ENCODE results near the gene ARHGEF19.
"Not testable (repeated sequence)": the region's sequence is repeated elsewhere in the genome, so short reads cannot be mapped to it uniquely, and the experiment has no call there.

Gene ARHGEF19

DNA sequence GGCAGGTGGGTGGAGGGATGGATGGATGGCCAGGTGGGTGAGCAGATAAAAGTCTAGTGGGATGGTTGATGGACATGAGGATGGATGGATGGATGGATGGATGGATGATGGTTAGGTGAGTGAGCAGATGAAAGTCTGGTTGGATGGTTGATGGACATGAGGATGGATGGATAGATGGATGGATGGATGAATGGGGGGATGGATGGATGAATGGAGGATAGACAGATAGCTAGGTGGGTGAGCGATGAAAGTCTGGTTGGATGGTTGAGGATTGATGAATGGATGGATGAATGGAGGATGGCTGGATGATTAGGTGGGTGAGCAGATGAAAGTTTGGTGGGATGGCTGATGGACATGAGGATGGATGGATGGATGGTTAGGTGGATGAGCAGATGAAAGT is 9.0 kb upstream of the ARHGEF19 start:
- DNase-seq (ENCODE audit: low read depth) = no peak

DNA sequence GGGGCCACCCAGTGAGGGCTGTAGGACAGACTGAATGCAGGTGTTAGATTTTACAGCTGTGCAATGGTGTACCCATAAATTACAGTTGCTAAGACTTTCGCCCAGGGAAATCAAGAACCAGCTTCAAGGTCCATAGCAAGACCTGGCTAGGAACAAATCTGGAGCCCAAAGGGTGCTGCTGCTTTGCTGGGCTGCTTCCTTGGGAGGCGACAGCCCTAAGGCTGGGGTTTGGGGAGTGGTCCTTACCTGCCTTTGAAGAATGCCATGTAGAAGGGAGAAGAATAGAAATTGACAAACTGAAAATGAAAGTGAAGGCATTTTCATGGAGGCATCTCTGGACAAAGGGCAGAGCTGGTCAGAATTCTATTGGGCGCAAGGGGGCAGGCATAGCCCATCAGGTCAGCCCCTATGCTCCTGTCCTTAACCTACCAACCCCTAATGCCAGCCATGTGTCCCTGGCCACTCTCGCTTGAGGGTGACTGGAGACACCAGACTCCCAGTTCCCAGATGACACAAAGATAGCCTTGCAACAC is 7.6 kb upstream of the ARHGEF19 start:
- DNase-seq (ENCODE audit: low read depth) = no peak

DNA sequence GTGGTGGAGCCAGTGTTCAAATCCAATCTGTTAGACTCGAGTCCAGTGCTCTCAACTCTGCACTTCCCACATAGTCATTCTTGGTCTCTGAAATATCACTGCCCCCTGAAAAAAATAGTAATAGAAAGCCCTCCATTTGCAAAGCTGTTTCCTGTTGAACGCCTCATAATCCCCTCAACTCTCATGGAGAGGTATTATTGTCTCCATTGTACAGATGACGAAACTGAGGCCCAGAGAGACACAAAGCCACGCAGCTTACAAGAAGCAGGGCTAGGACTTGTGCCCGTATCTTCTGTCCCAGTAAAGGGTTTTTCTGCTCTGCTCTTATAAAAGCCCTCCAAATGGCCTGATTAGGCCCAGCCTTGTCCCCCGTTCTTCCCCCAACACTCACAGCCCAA is 6.2 kb upstream of the ARHGEF19 start:
- DNase-seq (ENCODE audit: low read depth) = no peak

DNA sequence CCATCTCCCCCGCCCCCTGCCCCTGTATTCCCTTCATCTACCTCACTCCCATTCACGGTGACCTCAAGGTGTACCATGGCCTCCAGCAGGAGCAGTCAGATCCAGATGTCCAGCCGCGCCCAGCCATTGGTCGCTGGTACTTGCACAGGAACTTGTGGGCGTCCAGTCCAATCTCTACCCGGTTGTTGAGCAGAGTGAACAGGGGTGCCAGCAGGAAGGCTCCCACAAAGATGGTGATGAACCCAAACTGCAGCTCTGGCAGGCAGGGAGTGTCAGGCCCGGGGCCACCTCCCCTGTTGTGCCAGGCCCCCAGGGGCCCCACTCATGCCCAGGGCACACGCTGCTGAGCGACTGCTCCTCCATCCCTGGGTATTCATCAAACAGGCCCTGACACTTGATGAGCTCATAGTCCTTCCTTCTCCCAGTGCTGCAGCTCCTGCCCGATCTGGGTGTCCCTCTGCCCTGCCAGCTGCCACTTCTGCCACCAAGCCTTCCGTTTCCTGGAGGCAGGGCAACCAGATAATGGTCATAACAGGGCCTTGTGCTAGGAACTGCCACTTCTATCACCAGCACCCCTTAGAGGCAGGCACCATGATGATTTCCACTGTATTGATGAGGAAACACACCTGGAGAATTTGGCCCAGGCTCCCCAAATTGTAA is 5.7 kb upstream of the ARHGEF19 start:
- DNase-seq (ENCODE audit: low read depth) = no peak

DNA sequence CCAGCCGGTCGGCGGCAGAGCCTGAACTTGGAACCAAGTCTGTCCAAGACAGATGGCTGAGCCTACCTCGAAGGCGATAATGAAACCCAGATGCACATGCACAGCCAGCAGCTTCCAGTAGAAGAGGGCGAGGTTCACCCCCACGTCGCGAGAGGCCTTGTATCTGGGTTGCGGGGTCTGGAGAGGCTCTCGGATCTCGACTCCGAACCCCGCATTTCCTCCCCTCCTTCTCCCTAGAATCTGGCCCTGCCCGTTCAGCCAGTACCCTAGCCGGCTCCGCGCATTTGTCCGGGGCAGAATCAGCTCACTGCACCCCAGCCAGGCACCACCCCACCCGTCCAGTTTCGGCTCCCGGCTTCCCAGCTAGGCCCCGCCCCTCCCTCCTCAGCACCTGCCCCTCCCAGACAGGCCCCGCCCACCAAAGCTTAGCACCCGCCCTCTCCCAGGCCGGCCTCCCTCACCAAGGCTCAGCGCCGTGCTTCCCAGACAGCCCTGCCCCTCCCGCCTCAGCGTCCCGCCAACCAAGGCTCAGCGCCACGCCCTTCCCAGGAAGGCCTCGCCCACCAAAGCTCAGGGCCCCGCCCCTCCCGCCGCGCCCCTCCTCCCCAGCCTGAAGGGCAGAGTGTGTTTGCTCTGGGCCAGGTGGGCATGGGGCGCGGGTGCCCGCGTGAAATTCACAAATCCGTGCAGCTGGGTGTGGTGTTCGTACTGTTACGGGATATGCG is 4.8 kb upstream of the ARHGEF19 start:
- peak; percentile 98 for DNase-seq (ENCODE audit: low read depth)

DNA sequence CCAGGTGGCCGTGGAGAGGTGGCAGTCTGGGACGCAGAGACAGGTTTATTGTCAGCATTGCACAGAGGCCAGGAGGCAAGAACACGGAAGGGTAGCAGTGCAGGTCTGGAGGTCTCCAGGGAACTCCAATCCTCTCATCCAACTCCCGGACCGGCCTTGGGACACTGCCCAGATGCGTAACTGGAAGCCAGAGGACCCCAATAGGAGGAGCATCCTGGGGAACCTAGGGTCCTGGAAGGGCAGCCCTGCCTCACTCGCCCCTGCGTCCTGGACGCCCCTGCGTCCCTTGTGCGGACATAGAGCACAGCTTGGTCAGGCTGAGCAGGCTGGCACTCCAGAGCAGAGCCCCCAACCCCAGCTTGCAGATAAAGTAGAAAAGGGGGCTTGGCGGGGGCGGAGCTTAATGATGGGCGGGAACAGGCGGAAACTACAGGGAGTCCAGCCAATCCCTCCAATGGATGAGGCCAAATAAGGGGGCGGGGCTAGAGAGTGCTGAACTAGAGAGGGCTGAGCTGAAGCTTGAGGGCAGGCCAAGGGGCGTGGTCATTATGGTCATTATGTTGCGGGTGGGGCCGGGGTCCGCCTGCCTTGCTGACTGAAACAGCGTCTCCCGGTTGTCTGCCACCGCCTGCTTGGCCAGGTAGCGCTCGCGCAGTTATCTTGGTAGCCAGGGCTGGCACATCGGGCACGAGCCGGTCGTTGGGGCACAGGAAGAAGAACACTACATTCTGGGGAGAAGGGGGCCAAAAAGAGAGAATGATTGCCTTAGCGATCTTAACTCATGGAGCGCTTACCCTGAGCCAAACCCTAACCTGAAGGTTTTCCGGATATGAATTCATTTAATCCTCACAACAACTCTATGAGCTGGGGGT is 3.7 kb upstream of the ARHGEF19 start:
- DNase-seq (ENCODE audit: low read depth) = peak; percentile 75

DNA sequence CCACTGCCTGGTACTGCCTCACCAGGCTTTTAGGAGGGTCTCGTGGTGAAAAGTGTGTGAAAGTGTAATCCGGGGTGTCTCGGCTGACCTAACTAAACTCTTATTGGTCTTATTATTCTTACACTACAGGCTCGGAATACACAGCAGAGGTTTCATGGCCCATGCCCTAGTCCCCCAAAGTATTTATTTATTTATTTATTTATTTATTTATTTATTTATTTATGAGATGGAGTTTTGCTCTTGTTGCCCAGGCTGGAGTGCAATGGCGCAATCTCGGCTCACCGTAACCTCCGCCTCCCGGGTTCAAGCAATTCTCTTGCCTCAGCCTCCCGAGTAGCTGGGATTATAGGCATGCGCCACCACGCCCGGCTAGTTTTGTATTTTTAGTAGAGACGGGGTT is 2.8 kb upstream of the ARHGEF19 start:
- not testable (repeated sequence) for DNase-seq (ENCODE audit: low read depth)

DNA sequence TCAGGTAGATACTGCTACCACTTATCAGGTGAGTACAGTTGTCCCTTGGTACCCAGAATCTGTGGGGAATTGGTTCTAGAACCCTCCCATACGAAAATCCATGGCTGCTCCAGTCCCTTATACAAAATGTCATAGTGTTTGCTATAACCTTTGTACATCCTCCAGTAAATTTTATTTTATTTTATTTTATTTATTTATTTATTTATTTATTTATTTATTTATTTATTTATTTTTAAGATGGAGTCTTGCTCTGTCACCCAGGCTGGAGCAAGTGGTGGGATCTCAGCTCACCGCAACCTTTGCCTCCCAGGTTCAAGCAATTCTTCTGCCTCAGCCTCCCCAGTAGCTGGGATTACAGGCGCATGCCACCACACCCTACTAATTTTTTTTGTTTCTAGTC is 1.1 kb upstream of the ARHGEF19 start:
- not testable (repeated sequence) for DNase-seq (ENCODE audit: low read depth)

DNA sequence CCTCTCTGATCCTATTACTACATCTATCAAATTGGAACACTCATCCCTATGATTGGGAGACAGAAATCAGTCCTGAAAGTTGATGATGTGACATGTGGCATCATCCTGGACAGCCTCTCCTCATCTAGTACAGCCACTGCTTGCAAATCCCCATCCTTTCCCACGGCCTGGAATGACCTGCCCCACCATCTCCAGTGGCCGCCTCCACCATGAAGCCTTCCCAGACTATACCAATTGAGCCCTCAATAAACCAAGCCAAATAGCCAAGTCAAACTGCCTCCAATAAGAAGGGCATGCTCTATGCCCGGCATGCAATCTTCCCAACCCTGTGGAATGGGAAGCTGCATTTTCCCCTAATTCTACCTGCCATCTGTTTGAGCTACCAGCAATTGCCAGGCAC is 561 bp upstream of the ARHGEF19 start:
- no peak for DNase-seq (ENCODE audit: low read depth)

DNA sequence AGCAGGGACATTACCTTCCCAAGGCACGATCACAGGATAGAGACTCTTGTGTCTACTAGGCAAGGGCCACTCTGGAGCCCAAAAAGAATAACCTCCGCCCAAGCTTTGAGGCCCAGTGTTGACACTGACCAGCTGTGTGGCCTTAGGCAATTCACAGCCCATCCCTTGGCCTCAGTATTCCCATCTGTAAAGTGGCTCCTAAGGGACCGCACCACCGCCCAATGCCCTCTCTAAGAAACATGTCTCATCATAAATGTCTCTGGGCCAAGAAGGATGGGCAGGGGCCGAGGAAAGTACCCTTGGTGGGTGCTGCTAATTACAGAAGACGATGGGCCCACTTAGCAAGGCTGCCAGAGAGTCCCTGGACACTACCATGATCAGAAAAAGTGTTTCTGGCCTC is 628 bp downstream of the ARHGEF19 start:
- no peak for DNase-seq (ENCODE audit: low read depth)

DNA sequence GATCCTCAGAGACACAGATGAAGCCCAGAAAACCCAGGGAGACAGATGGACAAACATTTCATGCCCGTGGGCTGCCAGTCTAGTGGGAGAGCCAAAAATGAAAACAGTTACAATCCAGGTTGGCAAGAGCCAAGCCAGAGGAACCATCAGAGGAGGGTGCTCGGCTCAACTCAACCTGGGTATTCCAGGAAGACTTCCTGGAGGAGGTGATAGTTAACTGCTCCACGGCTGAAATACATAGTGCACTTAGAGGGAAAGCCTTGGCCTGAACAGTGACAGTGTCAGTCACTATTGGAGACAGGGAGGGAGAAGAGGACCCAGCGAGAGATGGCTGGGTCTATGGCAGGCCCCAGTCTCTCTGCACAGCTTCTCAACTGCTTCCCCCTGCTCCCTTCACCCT is 1.9 kb downstream of the ARHGEF19 start:
- no peak for DNase-seq (ENCODE audit: low read depth)

DNA sequence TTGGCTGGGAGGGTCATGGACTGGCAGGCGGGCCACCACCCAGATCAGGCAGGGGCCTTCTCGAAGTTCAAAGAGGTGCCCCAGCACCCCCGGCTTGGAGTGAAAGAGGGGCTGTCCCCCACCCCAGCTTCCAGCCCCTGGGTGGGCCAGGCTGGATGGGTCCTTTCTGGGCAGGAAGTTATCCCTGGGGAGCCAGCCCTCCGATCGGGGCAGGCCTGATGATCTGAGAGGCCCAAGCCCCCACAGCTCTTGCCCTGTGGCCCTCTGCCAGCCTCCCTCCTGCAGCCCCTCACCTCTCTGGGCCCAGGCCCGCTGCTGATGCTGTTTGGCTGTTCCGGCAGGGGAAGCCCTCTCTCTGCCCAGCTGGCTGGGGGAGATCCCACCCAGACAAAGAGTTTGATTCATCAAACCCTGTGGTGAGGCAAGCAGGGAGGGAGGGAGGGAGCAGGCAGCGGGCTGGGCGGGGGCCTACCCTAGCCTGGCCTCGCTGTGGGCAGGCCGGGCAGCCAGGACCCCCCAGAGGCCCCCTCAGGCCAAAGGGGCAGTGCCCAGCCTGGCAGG is 2.5 kb downstream of the ARHGEF19 start:
- no peak for DNase-seq (ENCODE audit: low read depth)

DNA sequence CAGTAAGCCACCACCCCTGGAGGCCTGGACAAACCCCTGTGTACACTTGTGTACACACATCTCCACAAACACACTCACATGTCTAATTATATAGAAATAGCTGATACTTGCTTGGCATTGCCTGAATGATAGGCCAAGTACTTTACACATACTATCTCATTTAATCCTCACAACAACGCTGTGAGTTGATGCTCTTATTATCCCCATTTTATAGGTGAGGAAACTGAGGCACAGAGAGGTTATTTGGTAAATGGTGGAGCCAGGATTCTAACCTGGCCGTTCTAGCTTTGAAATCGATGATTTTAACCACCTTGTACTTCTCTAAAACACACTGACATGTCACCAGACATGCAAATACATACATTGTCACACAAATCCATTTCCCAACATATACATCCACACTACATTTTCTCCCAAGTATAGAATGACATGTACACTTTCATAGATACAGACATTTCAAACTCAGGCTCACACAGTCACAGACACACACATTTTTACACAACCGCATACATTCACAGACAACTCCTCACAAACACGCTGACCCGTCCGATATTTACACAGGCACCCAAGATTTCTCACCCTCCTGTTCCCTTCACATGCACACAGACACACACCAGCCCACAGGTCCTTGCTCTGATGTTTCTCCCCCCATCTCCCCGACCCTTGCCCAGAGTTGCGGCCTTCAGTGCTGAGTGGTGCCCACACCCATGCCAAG is 3.2 kb downstream of the ARHGEF19 start:
- no peak for DNase-seq (ENCODE audit: low read depth)

DNA sequence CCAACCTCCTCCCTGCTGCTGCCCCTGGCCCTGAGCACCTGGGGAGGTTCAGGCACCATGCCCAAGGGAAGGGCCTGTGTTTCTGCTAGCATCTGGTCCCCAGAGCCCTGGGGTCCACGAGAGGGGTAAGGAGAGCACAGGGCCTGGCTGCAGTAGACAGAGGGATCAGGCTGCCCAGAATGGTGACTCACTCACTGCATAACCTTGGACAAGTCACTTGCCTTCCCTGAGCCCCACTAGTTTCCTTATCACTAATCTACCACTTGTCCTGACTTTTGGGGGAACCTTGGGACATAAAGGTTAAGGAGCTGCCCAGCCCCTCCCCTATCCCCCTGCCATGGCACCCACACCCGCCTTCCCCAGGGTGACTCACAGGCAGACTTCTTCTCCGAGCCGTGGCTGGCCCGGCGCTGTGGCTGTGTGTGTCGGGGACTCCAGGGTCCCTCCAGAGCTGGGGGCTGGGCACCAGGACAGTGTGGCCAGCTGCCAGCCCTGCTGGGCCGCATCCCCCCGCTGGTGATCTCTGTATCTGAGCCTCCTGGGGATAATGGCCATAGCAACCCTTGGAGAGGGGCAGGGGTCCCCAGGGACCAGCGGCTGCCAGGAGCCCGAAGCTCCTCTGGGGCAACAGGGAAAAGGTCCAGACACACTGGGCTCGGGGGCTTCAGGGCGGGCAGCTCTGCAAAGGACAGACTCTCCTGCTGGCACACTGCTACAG is 4.0 kb downstream of the ARHGEF19 start:
- peak; percentile 32 for DNase-seq (ENCODE audit: low read depth)

DNA sequence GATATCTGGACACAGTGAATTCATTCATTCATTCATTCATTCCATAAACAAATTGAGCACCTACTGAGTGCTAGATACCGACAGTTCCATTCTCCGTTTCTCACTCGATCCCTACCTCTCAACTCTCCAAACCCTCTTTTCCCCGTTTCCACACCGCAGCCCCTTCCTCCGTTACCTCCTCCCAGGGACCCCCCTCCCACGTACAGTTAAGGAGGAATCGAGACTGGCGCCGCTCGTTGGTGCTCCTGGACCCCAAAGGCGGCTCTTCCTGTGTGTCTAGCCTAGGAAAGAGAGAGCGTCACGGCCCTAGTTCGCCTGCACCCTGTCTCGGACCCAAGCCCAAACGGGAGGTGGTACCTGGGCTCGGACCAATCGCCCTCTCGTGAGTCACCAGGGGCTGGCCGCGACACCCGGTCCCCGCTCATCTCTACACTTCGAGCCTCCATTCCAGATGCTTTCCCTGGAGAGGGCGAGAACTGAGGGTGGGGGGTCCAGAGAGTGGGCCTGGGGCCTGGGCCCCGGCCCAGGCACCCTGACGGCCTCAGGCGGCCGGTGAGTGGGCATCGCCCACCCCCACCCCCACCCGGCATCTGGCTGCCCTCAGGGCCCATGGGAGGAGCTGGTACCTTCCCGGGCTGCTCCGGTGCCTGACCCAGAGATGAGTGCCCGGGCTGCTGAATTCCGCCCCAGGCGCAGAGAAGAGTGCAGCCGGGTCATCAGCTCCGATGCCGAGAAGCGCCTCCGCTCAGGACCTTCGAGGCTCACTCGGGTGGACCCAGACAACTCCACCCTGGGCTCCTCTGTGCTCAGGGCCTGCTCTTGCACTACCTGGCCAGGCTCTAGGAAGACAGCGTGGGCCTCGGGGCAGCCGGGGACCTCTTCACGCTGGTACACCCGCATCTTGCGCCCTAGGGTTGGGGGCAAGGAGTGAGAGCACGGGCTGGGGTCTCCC is 4.9 kb downstream of the ARHGEF19 start:
- DNase-seq (ENCODE audit: low read depth) = peak; percentile 65

DNA sequence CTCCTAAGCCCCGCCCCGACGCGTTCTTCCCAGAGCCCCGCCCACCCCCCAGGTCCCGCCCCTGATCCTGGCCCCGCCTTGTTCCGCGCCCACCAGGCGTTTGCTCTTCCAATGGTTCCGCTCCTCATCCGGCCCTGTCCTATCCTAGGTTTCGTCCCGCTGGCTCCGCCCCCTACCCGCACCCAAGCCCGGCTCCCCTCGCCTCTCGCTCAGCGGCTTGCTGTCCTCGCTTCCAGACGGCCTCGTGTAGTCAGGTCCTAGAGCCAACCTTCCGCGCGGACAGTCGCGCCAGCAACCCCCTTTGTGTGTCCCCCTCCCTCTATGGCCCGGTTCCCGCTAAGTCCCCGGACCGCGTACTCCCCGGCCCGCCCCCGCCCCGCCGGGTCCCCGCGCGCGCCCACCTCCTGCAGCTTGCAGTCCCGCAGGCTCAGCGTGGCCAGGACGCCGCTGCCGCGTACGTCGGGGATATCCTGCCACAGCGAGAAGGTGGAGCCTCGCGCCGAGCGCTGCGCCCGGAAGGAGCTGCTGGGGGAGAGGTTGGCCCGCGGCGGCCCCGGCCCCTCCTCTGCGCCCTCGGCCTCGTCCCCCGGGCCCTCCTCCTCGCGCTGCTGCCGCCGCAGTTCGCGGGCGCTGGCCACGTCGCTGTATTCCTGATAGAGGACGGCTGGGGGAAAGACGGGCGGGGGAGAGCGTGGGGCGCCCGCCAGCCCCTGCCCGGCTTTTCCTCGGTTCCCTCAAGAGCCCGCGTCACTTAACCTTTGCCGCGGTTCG is 5.7 kb downstream of the ARHGEF19 start:
- DNase-seq (ENCODE audit: low read depth) = peak; percentile 99

DNA sequence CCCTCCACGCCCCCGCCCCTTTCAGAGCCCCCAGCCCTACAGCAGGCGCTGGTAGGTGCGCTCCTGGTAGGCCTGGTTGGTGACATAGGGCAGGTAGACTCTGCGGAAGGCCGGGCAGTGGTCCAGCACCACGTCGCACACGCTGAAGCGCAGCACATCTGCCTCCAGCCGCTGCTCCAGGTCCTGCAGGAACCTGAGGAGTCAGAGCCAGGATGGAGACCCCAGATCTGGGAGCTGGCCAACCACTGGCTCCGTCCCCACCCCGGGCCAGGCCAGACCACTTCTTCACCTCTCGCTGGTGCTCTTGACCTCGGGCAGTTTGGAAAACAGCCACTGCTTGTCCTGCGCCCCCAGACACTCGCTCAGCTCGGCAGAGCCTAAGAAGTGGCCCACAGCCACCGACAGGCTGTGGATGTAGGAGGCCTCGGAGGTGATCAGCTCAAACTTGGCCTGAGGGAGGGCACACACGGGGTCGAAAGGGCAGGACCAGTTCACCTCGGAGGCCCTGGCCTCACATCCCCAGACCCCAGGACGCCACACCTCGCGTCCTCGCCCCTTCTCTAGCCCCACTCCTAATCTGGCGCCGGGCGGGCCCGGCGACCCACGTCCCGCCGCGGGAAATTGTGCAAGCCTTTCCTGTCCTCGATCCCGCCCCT is 6.4 kb downstream of the ARHGEF19 start:
- DNase-seq (ENCODE audit: low read depth) = no peak

DNA sequence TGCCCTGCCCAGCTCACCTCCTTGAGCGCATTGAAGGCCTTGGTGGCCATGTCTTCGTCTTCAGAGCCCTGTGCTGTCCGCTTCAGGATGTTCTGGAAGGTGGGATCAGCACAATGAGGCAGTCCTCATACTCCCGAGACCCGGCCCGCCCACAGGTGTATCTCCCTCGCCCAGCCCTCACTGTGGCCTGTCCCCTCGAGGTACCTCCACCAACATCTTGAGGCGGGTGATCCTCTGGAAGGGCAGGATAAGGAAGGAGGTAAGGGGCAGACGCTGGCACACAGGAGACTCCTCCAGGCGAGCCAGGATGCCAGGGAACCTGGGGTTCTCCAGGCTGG is 7.1 kb downstream of the ARHGEF19 start:
- DNase-seq (ENCODE audit: low read depth) = no peak
